Measurements from ENCODE around the gene NQO1.

DNA sequence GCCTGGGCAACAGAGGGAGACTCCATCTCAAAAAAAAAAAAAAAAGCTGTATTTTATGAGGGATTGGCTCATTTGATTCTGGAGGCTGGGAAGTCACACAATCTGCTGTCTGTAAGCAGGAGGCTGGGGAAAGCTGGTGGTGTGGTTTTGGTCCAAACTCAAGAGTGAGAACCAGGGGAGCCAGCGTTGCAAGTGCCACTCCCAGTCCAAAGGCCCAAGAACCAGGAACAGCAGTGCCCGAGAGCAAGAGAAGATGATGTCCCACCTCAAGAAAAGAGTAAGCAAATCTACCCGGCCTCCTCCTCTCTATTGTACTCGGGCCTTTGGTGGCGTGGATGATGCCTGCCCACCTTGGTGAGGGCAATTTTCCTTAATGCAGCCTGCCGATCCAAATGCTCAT is 5.7 kb upstream of the NQO1 start:
- TF ChIP-seq, protein P1, sequence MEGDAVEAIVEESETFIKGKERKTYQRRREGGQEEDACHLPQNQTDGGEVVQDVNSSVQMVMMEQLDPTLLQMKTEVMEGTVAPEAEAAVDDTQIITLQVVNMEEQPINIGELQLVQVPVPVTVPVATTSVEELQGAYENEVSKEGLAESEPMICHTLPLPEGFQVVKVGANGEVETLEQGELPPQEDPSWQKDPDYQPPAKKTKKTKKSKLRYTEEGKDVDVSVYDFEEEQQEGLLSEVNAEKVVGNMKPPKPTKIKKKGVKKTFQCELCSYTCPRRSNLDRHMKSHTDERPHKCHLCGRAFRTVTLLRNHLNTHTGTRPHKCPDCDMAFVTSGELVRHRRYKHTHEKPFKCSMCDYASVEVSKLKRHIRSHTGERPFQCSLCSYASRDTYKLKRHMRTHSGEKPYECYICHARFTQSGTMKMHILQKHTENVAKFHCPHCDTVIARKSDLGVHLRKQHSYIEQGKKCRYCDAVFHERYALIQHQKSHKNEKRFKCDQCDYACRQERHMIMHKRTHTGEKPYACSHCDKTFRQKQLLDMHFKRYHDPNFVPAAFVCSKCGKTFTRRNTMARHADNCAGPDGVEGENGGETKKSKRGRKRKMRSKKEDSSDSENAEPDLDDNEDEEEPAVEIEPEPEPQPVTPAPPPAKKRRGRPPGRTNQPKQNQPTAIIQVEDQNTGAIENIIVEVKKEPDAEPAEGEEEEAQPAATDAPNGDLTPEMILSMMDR (IDR thresholded peaks at IDR 0.05 in 8 of 11, conservative IDR thresholded peaks at IDR 0.05 in 3 of 11): no peak
- no peak for TF ChIP-seq POLR2A (IDR thresholded peaks at IDR 0.05)

All from spleen (tissue), 7 donors.